ENCODE results near the gene BCAP29. TPM values are rescaled to one million over a fixed set of nuclear protein-coding genes. Genes with fewer than 3 reads are reported as not detected.

The BCAP29 gene
- total and polyA plus RNA-seq, 7 donors: 15.6 to 173 (median 104) TPM

Small RNA genes lying within 50 kb of the gene (small RNA-seq; reads per million reads assigned to genes)
- 0 reads per million in 3 donors for gene BANF1P5
- 0 reads per million in 3 donors for gene RF01233

Other genes with a start within 250 kb of the BCAP29 start
- 1 to 10 TPM in 1 of 4 donors, under 1 TPM in 2, not detected in 1; 0.28 to 1.1 (median 0.82) TPM for gene GPR22, start 110.2 kb upstream of the BCAP29 start, total RNA-seq
- under 1 TPM in 1 of 3 donors, not detected in 2; 0.10 TPM for gene GPR22, start 110.2 kb upstream of the BCAP29 start, polyA plus RNA-seq
- 10 to 100 TPM; 26.8 to 73.4 (median 30.2) TPM for gene COG5, start 16.3 kb upstream of the BCAP29 start, total RNA-seq
- gene COG5, start 16.3 kb upstream of the BCAP29 start, polyA plus RNA-seq: 10 to 100 TPM; 11.0 to 27.6 (median 15.7) TPM
- gene DUS4L, start 16.3 kb upstream of the BCAP29 start, total RNA-seq: 10 to 100 TPM in 1 of 4 donors, 1 to 10 TPM in 3; 5.4 to 10.3 (median 8.3) TPM
- 1 to 10 TPM; 3.2 to 5.4 (median 4.3) TPM for gene DUS4L, start 16.3 kb upstream of the BCAP29 start, polyA plus RNA-seq
- 1 to 10 TPM in 2 of 4 donors, under 1 TPM in 2; 0.36 to 1.4 (median 0.85) TPM for gene SLC26A4, start 80.6 kb downstream of the BCAP29 start, total RNA-seq
- under 1 TPM in 2 of 3 donors, not detected in 1; 0.25 to 0.60 TPM for gene SLC26A4, start 80.6 kb downstream of the BCAP29 start, polyA plus RNA-seq
- gene CBLL1, start 163.9 kb downstream of the BCAP29 start, total RNA-seq: 10 to 100 TPM; 25.2 to 47.4 (median 38.9) TPM
- gene CBLL1, start 163.9 kb downstream of the BCAP29 start, polyA plus RNA-seq: 10 to 100 TPM in 1 of 3 donors, 1 to 10 TPM in 2; 6.7 to 11.0 (median 7.8) TPM
- gene SLC26A3, start 223.0 kb downstream of the BCAP29 start, total RNA-seq: 10 to 100 TPM in 1 of 4 donors, 1 to 10 TPM in 3; 4.8 to 12.0 (median 7.6) TPM
- 1,000 to 10,000 TPM in 1 of 3 donors, 100 to 1,000 TPM in 2; 326 to 1,079 (median 751) TPM for gene SLC26A3, start 223.0 kb downstream of the BCAP29 start, polyA plus RNA-seq

Data from sigmoid colon (tissue), 7 donors.